ENCODE measurements around the gene ENPP1. TPM values are rescaled to one million over a fixed set of nuclear protein-coding genes. Genes with fewer than 3 reads are reported as not detected.

The ENPP1 gene
- total and polyA plus RNA-seq, 9 of the 15 experiments (the other 6 are each of a cell fraction or from before 2014, with no cell fraction given) = 0.03 to 0.56 (median 0.14) TPM

GRCh38 chr6:131782764-131783163 is 25.1 kb upstream of the ENPP1 start (continued):
- peak; percentile 25 to 50 (median 27); a peak in 3 of 6 replicates for TF ChIP-seq CTCF (IDR thresholded peaks at IDR 0.05 in 2 of 3, conservative IDR thresholded peaks at IDR 0.05 in 1 of 3; ENCODE audit: insufficient read depth in 2 of 3, low read depth in 1 of 3, low read length in 3 of 3)

GRCh38 chr6:131784561-131784960 is 23.3 kb upstream of the ENPP1 start:
- intact Hi-C loops (cut with micrococcal nuclease) (no loop called here), in situ Hi-C loops (cut with MboI) (no loop called here)
- WGBS (ENCODE audit: insufficient coverage, low coverage, missing lambda C conversion rate) = 0% methylated on average over 1 of the region's 1 CpG
- Histone ChIP-seq H3K4me2 (ENCODE audit: insufficient read depth, low read length) (no peak overlapping the region), H3K9me1 (ENCODE audit: control insufficient read depth, insufficient read depth, low read length) (no peaks in the 10 kb centered on the region), H3K9me3 (replicated peaks; ENCODE audit: control insufficient read depth, insufficient read depth, low read depth, low read length) (no peaks in the 10 kb centered on the region), H3K36me3 (ENCODE audit: control insufficient read depth, insufficient read depth, low read length) (no peaks in the 10 kb centered on the region), H3K9ac (ENCODE audit: insufficient read depth in 1 of 2, low read depth in 2 of 2, low read length in 2 of 2) (no peak overlapping the region), H3K27me3 (ENCODE audit: control insufficient read depth in 2 of 2, insufficient read depth in 2 of 2, low read length in 2 of 2) (peaks cover 3 to 11% of the 10 kb centered on the region in 2 experiments; a peak in 4 of 5 replicates), H3K4me1 (replicated peaks in 1 of 2; ENCODE audit: control insufficient read depth in 2 of 2, insufficient read depth in 2 of 2, low read length in 2 of 2) (no peaks in the 10 kb centered on the region), H2AFZ (ENCODE audit: low read depth, low read length) (no peak overlapping the region), H4K20me1 (replicated peaks; ENCODE audit: control insufficient read depth, insufficient read depth, low read length) (no peaks in the 10 kb centered on the region), H3K79me2 (ENCODE audit: control insufficient read depth, insufficient read depth, low read length) (no peaks in the 10 kb centered on the region), H3K4me3 (no peak overlapping the region), H3K27ac (ENCODE audit: extremely low read depth, low read depth, low read length) (no peak overlapping the region)
- no peak for DNase-seq (ENCODE audit: extremely low read depth in 1 of 4, low spot score in 3 of 4)
- ChIA-PET CTCF (ENCODE audit: low intra/inter-chr PET ratio) (interaction anchor here (1.0 kb wide), 1 partner anchor 125 kb away, joined by 3 read pairs; no protein-coding TSS in a partner anchor), POLR2A (no interaction called here)
- no peak for ATAC-seq
- no peak for FAIRE-seq
- no TSS peak for BruUV-seq (replicated peaks)
- TF ChIP-seq MEIS2 (IDR thresholded peaks at IDR 0.05; ENCODE audit: partially characterized antibody) = no peak
- no peak for TF ChIP-seq ZNF592 (IDR thresholded peaks at IDR 0.05)
- no peak for TF ChIP-seq ETV5 (CRISPR knock-in tag; IDR thresholded peaks at IDR 0.05; ENCODE audit: low read depth)
- no peak for TF ChIP-seq ILK (tag; IDR thresholded peaks at IDR 0.05; ENCODE audit: borderline replicate concordance, low read depth)
- TF ChIP-seq ZNF347 (CRISPR knock-in tag; IDR thresholded peaks at IDR 0.05; ENCODE audit: low read depth) = no peak
- no peak for TF ChIP-seq NRF1 (conservative IDR thresholded peaks at IDR 0.05 in 1 of 2, IDR thresholded peaks at IDR 0.05 in 1 of 2)
- no peak for TF ChIP-seq KHSRP (IDR thresholded peaks at IDR 0.05)
- TF ChIP-seq, protein P1, sequence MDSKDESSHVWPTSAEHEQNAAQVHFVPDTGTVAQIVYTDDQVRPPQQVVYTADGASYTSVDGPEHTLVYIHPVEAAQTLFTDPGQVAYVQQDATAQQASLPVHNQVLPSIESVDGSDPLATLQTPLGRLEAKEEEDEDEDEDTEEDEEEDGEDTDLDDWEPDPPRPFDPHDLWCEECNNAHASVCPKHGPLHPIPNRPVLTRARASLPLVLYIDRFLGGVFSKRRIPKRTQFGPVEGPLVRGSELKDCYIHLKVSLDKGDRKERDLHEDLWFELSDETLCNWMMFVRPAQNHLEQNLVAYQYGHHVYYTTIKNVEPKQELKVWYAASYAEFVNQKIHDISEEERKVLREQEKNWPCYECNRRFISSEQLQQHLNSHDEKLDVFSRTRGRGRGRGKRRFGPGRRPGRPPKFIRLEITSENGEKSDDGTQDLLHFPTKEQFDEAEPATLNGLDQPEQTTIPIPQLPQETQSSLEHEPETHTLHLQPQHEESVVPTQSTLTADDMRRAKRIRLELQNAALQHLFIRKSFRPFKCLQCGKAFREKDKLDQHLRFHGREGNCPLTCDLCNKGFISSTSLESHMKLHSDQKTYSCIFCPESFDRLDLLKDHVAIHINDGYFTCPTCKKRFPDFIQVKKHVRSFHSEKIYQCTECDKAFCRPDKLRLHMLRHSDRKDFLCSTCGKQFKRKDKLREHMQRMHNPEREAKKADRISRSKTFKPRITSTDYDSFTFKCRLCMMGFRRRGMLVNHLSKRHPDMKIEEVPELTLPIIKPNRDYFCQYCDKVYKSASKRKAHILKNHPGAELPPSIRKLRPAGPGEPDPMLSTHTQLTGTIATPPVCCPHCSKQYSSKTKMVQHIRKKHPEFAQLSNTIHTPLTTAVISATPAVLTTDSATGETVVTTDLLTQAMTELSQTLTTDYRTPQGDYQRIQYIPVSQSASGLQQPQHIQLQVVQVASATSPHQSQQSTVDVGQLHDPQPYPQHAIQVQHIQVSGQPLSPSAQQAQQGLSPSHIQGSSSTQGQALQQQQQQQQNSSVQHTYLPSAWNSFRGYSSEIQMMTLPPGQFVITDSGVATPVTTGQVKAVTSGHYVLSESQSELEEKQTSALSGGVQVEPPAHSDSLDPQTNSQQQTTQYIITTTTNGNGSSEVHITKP (IDR thresholded peaks at IDR 0.05; ENCODE audit: partially characterized antibody) = no peak
- TF ChIP-seq TGIF2 (CRISPR knock-in tag; IDR thresholded peaks at IDR 0.05) = no peak
- no peak for TF ChIP-seq TRIM24 (IDR thresholded peaks at IDR 0.05)

Data from K562 (cell line).